Neural cell (in vitro differentiated cells): ENCODE results near the gene ALDH4A1.

Experiments used
- CTCF ChIP-seq: fragments of 450-650 bp; IDR thresholded peaks from 2 replicates; pipeline ENCODE4 v1.5.1; 2014; ENCODE audit warnings: antibody characterized with exemption, mild to moderate bottlenecking, moderate library complexity; ENCODE audit not compliant: poor library complexity, severe bottlenecking
- EP300 ChIP-seq: fragments of 450-650 bp; conservative IDR thresholded peaks from 2 replicates; pipeline ENCODE4 v1.6.1; 2014; ENCODE audit warnings: antibody characterized with exemption, mild to moderate bottlenecking, moderate library complexity; ENCODE audit not compliant: poor library complexity, severe bottlenecking
- EZH2 ChIP-seq: fragments of 200-600, 300-800 bp; shearing (Covaris generic), sonication (generic); IDR thresholded peaks from 2 replicates; pipeline ENCODE4 v1.6.1; 2014; ENCODE audit warnings: antibody characterized with exemption, low read length, borderline replicate concordance, mild to moderate bottlenecking; ENCODE audit not compliant: insufficient read depth, poor library complexity, severe bottlenecking
- RAD21 ChIP-seq: fragments of 450-650 bp; conservative IDR thresholded peaks from 2 replicates; pipeline ENCODE4 v1.6.1; 2014; ENCODE audit warnings: antibody characterized with exemption, mild to moderate bottlenecking, moderate library complexity
- TAF1 ChIP-seq: IDR thresholded peaks from 2 replicates; pipeline ENCODE4 v1.6.1; 2012; ENCODE audit warnings: low read depth

GRCh38 chr1:18829671-18830070 lies 72.7 kb downstream of the ALDH4A1 start:
- TF ChIP-seq CTCF (no peak), EZH2 (no peak), EP300 (no peak), TAF1 (no peak), RAD21 (no peak)
